Measurements from ENCODE around the gene CABP2.

DNA sequence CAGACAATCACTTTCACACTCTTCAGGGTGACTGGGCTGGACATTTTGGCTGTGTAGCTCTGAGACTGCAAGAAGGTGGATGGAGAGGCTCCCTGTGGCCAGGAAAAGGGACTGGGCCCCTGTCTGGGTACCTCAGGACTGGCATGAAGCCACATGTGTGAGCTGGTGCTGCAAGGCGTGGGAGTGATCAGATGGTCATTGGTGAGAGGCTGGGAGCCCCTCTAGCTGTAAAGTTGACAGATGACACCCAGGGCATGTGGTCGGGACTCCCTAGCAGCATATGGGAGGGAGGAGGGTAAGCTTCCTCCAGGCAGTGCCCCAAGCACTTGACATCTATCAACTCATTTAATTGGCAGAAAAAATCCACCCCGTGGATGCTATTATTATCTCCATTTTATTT, 18.9 kb upstream of the CABP2 start:
- TF ChIP-seq, protein P1, sequence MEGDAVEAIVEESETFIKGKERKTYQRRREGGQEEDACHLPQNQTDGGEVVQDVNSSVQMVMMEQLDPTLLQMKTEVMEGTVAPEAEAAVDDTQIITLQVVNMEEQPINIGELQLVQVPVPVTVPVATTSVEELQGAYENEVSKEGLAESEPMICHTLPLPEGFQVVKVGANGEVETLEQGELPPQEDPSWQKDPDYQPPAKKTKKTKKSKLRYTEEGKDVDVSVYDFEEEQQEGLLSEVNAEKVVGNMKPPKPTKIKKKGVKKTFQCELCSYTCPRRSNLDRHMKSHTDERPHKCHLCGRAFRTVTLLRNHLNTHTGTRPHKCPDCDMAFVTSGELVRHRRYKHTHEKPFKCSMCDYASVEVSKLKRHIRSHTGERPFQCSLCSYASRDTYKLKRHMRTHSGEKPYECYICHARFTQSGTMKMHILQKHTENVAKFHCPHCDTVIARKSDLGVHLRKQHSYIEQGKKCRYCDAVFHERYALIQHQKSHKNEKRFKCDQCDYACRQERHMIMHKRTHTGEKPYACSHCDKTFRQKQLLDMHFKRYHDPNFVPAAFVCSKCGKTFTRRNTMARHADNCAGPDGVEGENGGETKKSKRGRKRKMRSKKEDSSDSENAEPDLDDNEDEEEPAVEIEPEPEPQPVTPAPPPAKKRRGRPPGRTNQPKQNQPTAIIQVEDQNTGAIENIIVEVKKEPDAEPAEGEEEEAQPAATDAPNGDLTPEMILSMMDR (IDR thresholded peaks at IDR 0.05): no peak
- TF ChIP-seq POLR2AphosphoS5 (IDR thresholded peaks at IDR 0.05) (no peak), POLR2A (IDR thresholded peaks at IDR 0.05) (no peak)

Measured in transverse colon (tissue), 4 donors.